Measurements from ENCODE around the gene SUMF1.

GRCh38 chr3:4506559-4507023, 39.5 kb upstream of the SUMF1 start:
- no peak for TF ChIP-seq POLR2A (IDR thresholded peaks at IDR 0.05)
- TF ChIP-seq CTCF (IDR thresholded peaks at IDR 0.05): no peak
